ENCODE measurements around the gene SNRNP200. TPM values are rescaled to one million over a fixed set of nuclear protein-coding genes. Genes with fewer than 3 reads are reported as not detected.

The SNRNP200 gene
- total RNA-seq, 6 experiments from 2014 or later: 88.0 to 106 (median 93.3) TPM

DNA sequence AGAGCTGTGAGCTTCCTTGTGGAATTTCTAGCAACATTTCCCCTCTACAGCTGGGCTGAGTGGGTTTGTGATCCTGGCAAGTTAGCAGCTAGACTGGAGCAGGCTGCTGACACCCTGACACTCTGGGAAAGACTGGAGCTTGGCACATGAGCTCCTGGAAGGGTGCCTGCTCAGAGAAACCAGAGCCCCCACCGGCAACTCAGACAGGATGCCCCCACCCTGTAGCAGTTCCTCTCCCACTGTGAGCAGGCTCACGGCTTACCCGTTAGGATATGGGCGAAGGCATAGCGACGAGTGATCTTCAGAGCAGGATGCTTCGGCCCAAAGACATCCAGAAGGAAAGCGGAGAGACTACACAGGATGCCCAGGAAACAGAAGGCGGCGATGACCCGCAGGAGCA lies 50.8 kb downstream of the SNRNP200 start:
- H3K4me1 Mint-ChIP-seq (ENCODE audit: low read depth): peaks cover 51% of the 10 kb centered on the region
- H3K9me3 Mint-ChIP-seq: no peaks in the 10 kb centered on the region
- no peak overlapping the region for H3K4me3 Mint-ChIP-seq
- TF ChIP-seq, protein P1, sequence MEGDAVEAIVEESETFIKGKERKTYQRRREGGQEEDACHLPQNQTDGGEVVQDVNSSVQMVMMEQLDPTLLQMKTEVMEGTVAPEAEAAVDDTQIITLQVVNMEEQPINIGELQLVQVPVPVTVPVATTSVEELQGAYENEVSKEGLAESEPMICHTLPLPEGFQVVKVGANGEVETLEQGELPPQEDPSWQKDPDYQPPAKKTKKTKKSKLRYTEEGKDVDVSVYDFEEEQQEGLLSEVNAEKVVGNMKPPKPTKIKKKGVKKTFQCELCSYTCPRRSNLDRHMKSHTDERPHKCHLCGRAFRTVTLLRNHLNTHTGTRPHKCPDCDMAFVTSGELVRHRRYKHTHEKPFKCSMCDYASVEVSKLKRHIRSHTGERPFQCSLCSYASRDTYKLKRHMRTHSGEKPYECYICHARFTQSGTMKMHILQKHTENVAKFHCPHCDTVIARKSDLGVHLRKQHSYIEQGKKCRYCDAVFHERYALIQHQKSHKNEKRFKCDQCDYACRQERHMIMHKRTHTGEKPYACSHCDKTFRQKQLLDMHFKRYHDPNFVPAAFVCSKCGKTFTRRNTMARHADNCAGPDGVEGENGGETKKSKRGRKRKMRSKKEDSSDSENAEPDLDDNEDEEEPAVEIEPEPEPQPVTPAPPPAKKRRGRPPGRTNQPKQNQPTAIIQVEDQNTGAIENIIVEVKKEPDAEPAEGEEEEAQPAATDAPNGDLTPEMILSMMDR (IDR thresholded peaks at IDR 0.05): no peak
- no peaks in the 10 kb centered on the region; the same call in 1 of the 2 replicates for H3K27me3 Mint-ChIP-seq (ENCODE audit: insufficient read depth)
- H3K27ac Mint-ChIP-seq: no peak overlapping the region
- H3K36me3 Mint-ChIP-seq (ENCODE audit: low read depth): peaks cover 23% of the 10 kb centered on the region
- DNase-seq: no peak

DNA sequence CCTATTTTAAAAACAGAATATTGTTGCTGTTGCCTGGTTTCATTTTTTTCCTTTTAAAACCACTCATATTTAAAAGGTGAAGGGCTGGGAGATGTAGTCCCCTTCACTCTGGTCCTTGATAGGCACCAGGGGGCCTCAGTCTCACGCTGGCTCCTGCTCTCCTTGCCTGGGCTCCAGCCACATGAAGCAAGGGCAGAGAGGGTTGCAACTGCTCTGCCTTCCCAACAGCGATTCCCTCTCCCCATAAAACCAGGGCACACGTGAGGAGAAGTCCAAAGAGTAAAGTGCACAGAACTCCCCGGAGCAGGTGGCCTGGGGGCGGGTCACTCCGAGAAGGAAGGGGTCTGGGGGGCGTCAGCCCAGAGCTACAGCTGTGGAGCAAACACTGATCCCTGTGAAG lies 52.3 kb downstream of the SNRNP200 start:
- peak overlapping the region; percentile 81; the same call in 1 of the 2 replicates for H3K27ac Mint-ChIP-seq
- no peak for DNase-seq

DNA sequence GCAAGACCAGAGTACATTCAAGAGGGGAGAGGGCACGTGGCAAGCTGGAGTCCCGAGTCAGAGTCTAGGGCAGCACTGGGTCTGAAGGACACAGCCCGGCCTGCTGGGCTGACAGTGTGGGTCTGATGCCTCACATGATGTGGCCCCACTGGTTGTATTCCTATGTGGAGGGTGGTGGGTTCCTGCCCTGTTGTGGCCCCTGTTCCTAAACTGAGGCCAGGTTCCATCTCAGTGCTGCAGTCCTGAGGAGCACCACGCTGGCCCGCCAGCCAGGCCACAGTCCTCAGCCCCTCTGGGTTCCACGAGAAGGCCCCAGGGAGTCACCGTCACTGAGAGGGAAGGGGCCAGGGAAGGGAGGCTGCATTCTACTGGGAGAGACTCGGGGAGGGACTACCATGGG lies 52.8 kb downstream of the SNRNP200 start:
- Mint-ChIP-seq H3K27ac (peak overlapping the region; percentile 81), H3K27me3 (ENCODE audit: insufficient read depth) (no peaks in the 10 kb centered on the region; the same call in 1 of the 2 replicates), H3K4me1 (ENCODE audit: low read depth) (peaks cover 48% of the 10 kb centered on the region), H3K36me3 (ENCODE audit: low read depth) (peaks cover 23% of the 10 kb centered on the region), H3K4me3 (no peak overlapping the region; the same call in 1 of the 2 replicates), H3K9me3 (no peaks in the 10 kb centered on the region)
- DNase-seq: no peak
- TF ChIP-seq, protein P1 (IDR thresholded peaks at IDR 0.05): no peak

More for the DNA sequence above, 52.3 kb downstream of the SNRNP200 start:
- Mint-ChIP-seq H3K36me3 (ENCODE audit: low read depth) (peaks cover 23% of the 10 kb centered on the region), H3K4me3 (no peak overlapping the region), H3K9me3 (no peaks in the 10 kb centered on the region), H3K27me3 (ENCODE audit: insufficient read depth) (no peaks in the 10 kb centered on the region; the same call in 1 of the 2 replicates), H3K4me1 (ENCODE audit: low read depth) (peaks cover 46% of the 10 kb centered on the region)
- TF ChIP-seq, protein P1 (IDR thresholded peaks at IDR 0.05): no peak; the same call in 1 of the 2 replicates

DNA sequence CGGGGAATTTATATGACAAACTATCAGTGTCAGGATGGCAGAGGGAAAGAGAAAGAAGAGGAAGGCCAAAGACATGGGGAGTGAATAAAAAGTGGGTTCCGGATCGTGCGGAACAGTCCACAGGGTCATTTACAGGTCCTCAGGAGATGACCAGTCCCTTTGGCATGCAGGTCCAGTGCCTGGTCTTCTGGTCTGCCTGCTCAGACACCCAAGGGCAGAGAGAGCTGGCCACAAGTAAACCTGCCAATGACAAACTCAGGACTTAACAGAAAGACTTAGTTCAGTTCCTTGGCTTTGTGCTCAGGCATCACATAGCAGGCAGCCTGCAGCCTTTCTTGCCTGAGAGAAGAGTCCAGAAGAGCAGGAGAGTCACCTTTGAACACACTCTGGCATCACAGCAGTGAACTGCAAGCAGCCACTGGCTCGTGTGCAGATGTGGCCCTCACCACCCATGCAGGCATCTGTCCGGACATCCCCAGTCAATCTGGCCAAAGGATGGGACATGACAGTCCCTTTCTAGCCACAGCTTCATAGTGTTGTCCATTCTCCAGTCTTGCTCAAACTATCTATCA lies 53.5 kb downstream of the SNRNP200 start:
- peaks cover 53% of the 10 kb centered on the region for H3K4me1 Mint-ChIP-seq (ENCODE audit: low read depth)
- H3K4me3 Mint-ChIP-seq: peak overlapping the region; percentile 77
- H3K27ac Mint-ChIP-seq: peak overlapping the region; percentile 81
- H3K9me3 Mint-ChIP-seq: no peaks in the 10 kb centered on the region
- peak; percentile 97 for DNase-seq
- no peaks in the 10 kb centered on the region; the same call in 1 of the 2 replicates for H3K27me3 Mint-ChIP-seq (ENCODE audit: insufficient read depth)
- H3K36me3 Mint-ChIP-seq (ENCODE audit: low read depth): peaks cover 27% of the 10 kb centered on the region
- TF ChIP-seq, protein P1 (IDR thresholded peaks at IDR 0.05): no peak

DNA sequence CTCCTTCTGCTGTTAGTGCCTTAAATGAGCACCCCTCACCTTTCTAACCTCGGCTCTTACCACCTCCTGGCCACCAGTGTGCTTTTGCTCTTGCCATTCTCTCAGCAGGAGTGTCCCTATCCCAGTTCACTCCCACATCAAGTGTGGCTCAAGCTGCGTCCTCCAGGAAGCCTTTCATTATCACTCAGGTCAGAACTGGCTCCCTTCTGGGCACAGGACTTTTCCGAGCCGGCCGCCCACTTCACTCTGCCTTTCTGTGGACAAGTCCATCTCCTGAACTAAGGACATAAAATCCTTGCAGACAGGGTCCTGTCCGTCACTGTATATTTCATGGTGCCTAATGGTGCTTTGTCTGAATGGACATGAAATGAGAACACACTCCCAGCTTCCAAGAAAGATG lies 55.2 kb downstream of the SNRNP200 start:
- no peak overlapping the region for H3K4me3 Mint-ChIP-seq
- H3K27me3 Mint-ChIP-seq (ENCODE audit: insufficient read depth): no peaks in the 10 kb centered on the region; the same call in 1 of the 2 replicates
- H3K27ac Mint-ChIP-seq: peak overlapping the region; percentile 74
- peaks cover 69% of the 10 kb centered on the region for H3K4me1 Mint-ChIP-seq (ENCODE audit: low read depth)
- peaks cover 7% of the 10 kb centered on the region for H3K9me3 Mint-ChIP-seq
- TF ChIP-seq, protein P1 (IDR thresholded peaks at IDR 0.05): no peak
- H3K36me3 Mint-ChIP-seq (ENCODE audit: low read depth): peaks cover 39% of the 10 kb centered on the region
- no peak for DNase-seq

Measured in HFFc6 (cell line).